Fibroblast of lung (primary cell): ENCODE data around the gene IL20RA.

Experiments
- EZH2 ChIP-seq: IDR thresholded peaks from 2 replicates; pipeline ENCODE4 v1.5.1; 2012; ENCODE audit warnings: low read length, control low read depth, mild to moderate bottlenecking; ENCODE audit errors: missing control alignments
- TF ChIP-seq, protein P1 (sequence below), 2 donors: IDR thresholded peaks in 1 of 2; conservative IDR thresholded peaks in 1 of 2; 1 replicate in 1 of 2; 2 replicates in 1 of 2; pipeline ENCODE4 v1.5.1; 2011 to 2012; ENCODE audit warnings: low read length in 2 of 2, control low read depth in 1 of 2, inconsistent platforms in 1 of 2, low read depth in 1 of 2, mild to moderate bottlenecking in 1 of 2

DNA sequence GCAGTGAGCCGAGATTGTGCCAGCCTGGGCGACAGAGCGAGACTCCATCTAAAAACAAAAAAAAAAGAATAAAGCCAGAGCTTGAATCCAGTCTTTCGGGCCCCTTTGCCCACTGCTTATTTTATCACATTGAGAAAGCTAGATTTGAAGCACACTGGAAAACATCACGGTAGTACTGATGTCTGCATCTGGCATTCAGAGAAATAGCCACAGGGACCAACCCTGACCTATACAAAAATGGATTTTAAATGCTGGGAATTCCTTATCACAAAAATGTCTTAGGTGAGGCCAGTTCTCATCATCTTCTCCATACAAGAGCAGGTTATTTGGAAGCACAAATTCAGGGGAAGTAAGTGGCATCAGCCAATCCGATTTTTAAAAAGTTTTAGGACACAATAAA lies 73.2 kb downstream of the IL20RA start:
- TF ChIP-seq, protein P1, sequence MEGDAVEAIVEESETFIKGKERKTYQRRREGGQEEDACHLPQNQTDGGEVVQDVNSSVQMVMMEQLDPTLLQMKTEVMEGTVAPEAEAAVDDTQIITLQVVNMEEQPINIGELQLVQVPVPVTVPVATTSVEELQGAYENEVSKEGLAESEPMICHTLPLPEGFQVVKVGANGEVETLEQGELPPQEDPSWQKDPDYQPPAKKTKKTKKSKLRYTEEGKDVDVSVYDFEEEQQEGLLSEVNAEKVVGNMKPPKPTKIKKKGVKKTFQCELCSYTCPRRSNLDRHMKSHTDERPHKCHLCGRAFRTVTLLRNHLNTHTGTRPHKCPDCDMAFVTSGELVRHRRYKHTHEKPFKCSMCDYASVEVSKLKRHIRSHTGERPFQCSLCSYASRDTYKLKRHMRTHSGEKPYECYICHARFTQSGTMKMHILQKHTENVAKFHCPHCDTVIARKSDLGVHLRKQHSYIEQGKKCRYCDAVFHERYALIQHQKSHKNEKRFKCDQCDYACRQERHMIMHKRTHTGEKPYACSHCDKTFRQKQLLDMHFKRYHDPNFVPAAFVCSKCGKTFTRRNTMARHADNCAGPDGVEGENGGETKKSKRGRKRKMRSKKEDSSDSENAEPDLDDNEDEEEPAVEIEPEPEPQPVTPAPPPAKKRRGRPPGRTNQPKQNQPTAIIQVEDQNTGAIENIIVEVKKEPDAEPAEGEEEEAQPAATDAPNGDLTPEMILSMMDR (conservative IDR thresholded peaks at IDR 0.05 in 1 of 2, IDR thresholded peaks at IDR 0.05 in 1 of 2; ENCODE audit: low read depth in 1 of 2, low read length in 2 of 2) = no peak
- no peak for TF ChIP-seq EZH2
